Urinary bladder (tissue), 4 donors: ENCODE measurements around the gene USP48. TPM values are rescaled to one million over a fixed set of nuclear protein-coding genes. Genes with fewer than 3 reads are reported as not detected.

Source experiments
- DNase-seq: peaks from one replicate; pipeline ENCODE4 v3.0.0-alpha.2; 2015; ENCODE audit errors: extremely low spot score
- H3K27ac ChIP-seq: one replicate; pipeline ENCODE4 v1.5.1; 2013; ENCODE audit warnings: low read depth, mild to moderate bottlenecking, moderate library complexity
- H3K36me3 ChIP-seq: one replicate; pipeline ENCODE4 v1.6.1; 2013; ENCODE audit warnings: mild to moderate bottlenecking, moderate library complexity; ENCODE audit not compliant: insufficient read depth
- H3K4me1 ChIP-seq: one replicate; pipeline ENCODE4 v1.6.1; 2013; ENCODE audit warnings: mild to moderate bottlenecking, moderate library complexity; ENCODE audit not compliant: insufficient read depth
- H3K4me3 ChIP-seq: one replicate; pipeline ENCODE4 v1.5.1; 2013; ENCODE audit warnings: low read depth, low read length
- WGBS: extraction: QIAGEN DNeasy Blood & Tissue Kit; methylation state at CpG from one replicate; pipeline ENCODE4 v1.1.7; 2013; 5-methylcytosine and 5-hydroxymethylcytosine counted together
- polyA plus RNA-seq: library from polyadenylated mRNA; stranded (reverse); fragments of 200-250 nt; gene quantifications from one replicate; pipeline ENCODE4 v1.2.3, GENCODE V29; 2013
- total RNA-seq: library from RNA; depleted of rRNA; stranded (reverse); fragments of >200 nt; gene quantifications from one replicate; pipeline ENCODE4 v1.2.3, GENCODE V29; 2014
- donor health status: healthy with polysubstance abuse.
- donor health status: healthy.

USP48 gene
- total and polyA plus RNA-seq, 2 donors: 25.1 to 97.1 TPM

- no peaks in the 10 kb centered on the region for H3K36me3 ChIP-seq
- H3K27ac ChIP-seq: no peak overlapping the region
- no peak overlapping the region for H3K4me3 ChIP-seq
- DNase-seq: no peak
- WGBS: 57% methylated on average over 3 of the region's 3 CpGs
- H3K4me1 ChIP-seq: peaks cover 3% of the 10 kb centered on the region
Measured at GRCh38 chr1:21761052-21761451, 21.9 kb downstream of the USP48 start.

GRCh38 chr1:21759818-21760217 is 23.1 kb downstream of the USP48 start:
- no peak overlapping the region for H3K27ac ChIP-seq
- no peak overlapping the region for H3K4me3 ChIP-seq
- no peaks in the 10 kb centered on the region for H3K36me3 ChIP-seq
- DNase-seq: no peak
- WGBS: 64% methylated on average over 2 of the region's 2 CpGs
- H3K4me1 ChIP-seq: peaks cover 3% of the 10 kb centered on the region

GRCh38 chr1:21759182-21759581 is 23.8 kb downstream of the USP48 start:
- no peak for DNase-seq
- no peak overlapping the region for H3K4me3 ChIP-seq
- 63% methylated on average over 2 of the region's 2 CpGs for WGBS
- peaks cover 3% of the 10 kb centered on the region for H3K4me1 ChIP-seq
- no peaks in the 10 kb centered on the region for H3K36me3 ChIP-seq
- no peak overlapping the region for H3K27ac ChIP-seq

- H3K27ac ChIP-seq: no peak overlapping the region
- 97% methylated on average over 8 of the region's 8 CpGs for WGBS
Measured at GRCh38 chr1:21758614-21759013, 24.3 kb downstream of the USP48 start.

GRCh38 chr1:21756393-21757089 is 26.4 kb downstream of the USP48 start:
- H3K27ac ChIP-seq: no peak overlapping the region
- 88% methylated on average over 12 of the region's 12 CpGs for WGBS
- H3K4me1 ChIP-seq: no peaks in the 10 kb centered on the region
- no peak overlapping the region for H3K4me3 ChIP-seq
- no peak for DNase-seq
- no peaks in the 10 kb centered on the region for H3K36me3 ChIP-seq

More at GRCh38 chr1:21758614-21759013, 24.3 kb downstream of the USP48 start:
- DNase-seq: no peak
- no peak overlapping the region for H3K4me3 ChIP-seq
- H3K4me1 ChIP-seq: peaks cover 3% of the 10 kb centered on the region
- H3K36me3 ChIP-seq: no peaks in the 10 kb centered on the region

GRCh38 chr1:21755067-21755466 is 27.9 kb downstream of the USP48 start:
- 88% methylated on average over 2 of the region's 2 CpGs for WGBS
- no peaks in the 10 kb centered on the region for H3K36me3 ChIP-seq
- DNase-seq: no peak

GRCh38 chr1:21754583-21754982 is 28.4 kb downstream of the USP48 start:
- no peak overlapping the region for H3K4me3 ChIP-seq
- no peaks in the 10 kb centered on the region for H3K4me1 ChIP-seq
- no peak overlapping the region for H3K27ac ChIP-seq
- 91% methylated on average over 3 of the region's 3 CpGs for WGBS
- H3K36me3 ChIP-seq: no peaks in the 10 kb centered on the region
- DNase-seq: no peak

More at GRCh38 chr1:21755067-21755466, 27.9 kb downstream of the USP48 start:
- H3K4me3 ChIP-seq: no peak overlapping the region
- H3K4me1 ChIP-seq: no peaks in the 10 kb centered on the region
- no peak overlapping the region for H3K27ac ChIP-seq

GRCh38 chr1:21752186-21752585 is 30.8 kb downstream of the USP48 start:
- H3K36me3 ChIP-seq: no peaks in the 10 kb centered on the region
- no peak for DNase-seq
- no peak overlapping the region for H3K4me3 ChIP-seq
- no peak overlapping the region for H3K27ac ChIP-seq
- WGBS: 88% methylated on average over 2 of the region's 2 CpGs
- H3K4me1 ChIP-seq: no peaks in the 10 kb centered on the region

- peaks cover under 1% of the 10 kb centered on the region for H3K36me3 ChIP-seq
- DNase-seq: no peak
- WGBS: 86% methylated on average over 2 of the region's 2 CpGs
Measured at GRCh38 chr1:21751281-21751680, 31.7 kb downstream of the USP48 start.

GRCh38 chr1:21750841-21751240 is 32.1 kb downstream of the USP48 start:
- 47% methylated on average over 2 of the region's 2 CpGs for WGBS
- Histone ChIP-seq H3K4me3 (no peak overlapping the region), H3K4me1 (no peaks in the 10 kb centered on the region), H3K36me3 (peaks cover 1% of the 10 kb centered on the region), H3K27ac (no peak overlapping the region)
- no peak for DNase-seq

More at GRCh38 chr1:21751281-21751680, 31.7 kb downstream of the USP48 start:
- Histone ChIP-seq H3K4me1 (no peaks in the 10 kb centered on the region), H3K27ac (no peak overlapping the region), H3K4me3 (no peak overlapping the region)

GRCh38 chr1:21749859-21750468 is 33.0 kb downstream of the USP48 start:
- 72% methylated on average over 9 of the region's 9 CpGs for WGBS
- Histone ChIP-seq H3K4me3 (no peak overlapping the region), H3K36me3 (peaks cover 1% of the 10 kb centered on the region)

GRCh38 chr1:21749109-21749508 is 33.8 kb downstream of the USP48 start:
- no peak overlapping the region for H3K27ac ChIP-seq
- DNase-seq: no peak
- peaks cover 1% of the 10 kb centered on the region for H3K36me3 ChIP-seq
- no peaks in the 10 kb centered on the region for H3K4me1 ChIP-seq
- 80% methylated on average over 3 of the region's 3 CpGs for WGBS
- no peak overlapping the region for H3K4me3 ChIP-seq

More at GRCh38 chr1:21749859-21750468, 33.0 kb downstream of the USP48 start:
- no peak for DNase-seq
- H3K27ac ChIP-seq: no peak overlapping the region
- H3K4me1 ChIP-seq: no peaks in the 10 kb centered on the region

GRCh38 chr1:21743476-21743875 is 39.5 kb downstream of the USP48 start:
- DNase-seq: no peak
- no peak overlapping the region for H3K27ac ChIP-seq
- H3K4me1 ChIP-seq: no peaks in the 10 kb centered on the region
- no peak overlapping the region for H3K4me3 ChIP-seq
- 97% methylated on average over 2 of the region's 2 CpGs for WGBS
- peaks cover 1% of the 10 kb centered on the region for H3K36me3 ChIP-seq

- H3K4me3 ChIP-seq: no peak overlapping the region
- WGBS: 92% methylated on average over 2 of the region's 2 CpGs
- H3K4me1 ChIP-seq: no peaks in the 10 kb centered on the region
- peaks cover 1% of the 10 kb centered on the region for H3K36me3 ChIP-seq
- H3K27ac ChIP-seq: no peak overlapping the region
- DNase-seq: no peak
Measured at GRCh38 chr1:21742578-21742977, 40.4 kb downstream of the USP48 start.
